ENCODE results near the gene GPR4. TPM values are rescaled to one million over a fixed set of nuclear protein-coding genes. Genes with fewer than 3 reads are reported as not detected.

GPR4 gene
- total RNA-seq, 4 donors from 2014 or later = 0.49 to 2.4 (median 1.6) TPM

DNA sequence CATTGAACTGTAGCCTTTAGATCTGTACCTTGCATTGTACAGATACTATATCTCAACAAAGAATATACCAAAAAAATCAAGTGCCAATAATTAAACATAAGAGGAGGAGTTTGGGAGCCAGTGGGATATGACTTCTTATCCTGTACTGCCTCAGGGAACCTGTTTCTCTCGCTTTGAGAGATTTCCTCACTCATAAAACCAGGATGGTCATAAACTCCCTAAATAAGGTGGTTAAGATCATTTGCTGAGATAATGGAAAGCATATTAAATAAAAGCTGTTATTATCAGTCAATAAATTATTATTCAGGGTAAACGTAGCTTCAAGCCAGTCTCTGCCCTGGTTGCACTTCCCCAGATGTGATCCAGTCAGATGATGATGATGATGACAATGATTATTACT is 34.4 kb downstream of the GPR4 start:
- WGBS = 60% methylated on average over 2 of the region's 2 CpGs
- H3K9me3 ChIP-seq = no peaks in the 10 kb centered on the region
- no peak overlapping the region for H3K4me3 ChIP-seq
- H3K4me1 ChIP-seq = peaks cover 10% of the 10 kb centered on the region
- no peak for TF ChIP-seq POLR2A (IDR thresholded peaks at IDR 0.05)
- H3K27me3 ChIP-seq = no peaks in the 10 kb centered on the region
- no peak for DNase-seq (ENCODE audit: low spot score in 2 of 2)
- H3K27ac ChIP-seq = no peak overlapping the region
- H3K36me3 ChIP-seq = no peaks in the 10 kb centered on the region

DNA sequence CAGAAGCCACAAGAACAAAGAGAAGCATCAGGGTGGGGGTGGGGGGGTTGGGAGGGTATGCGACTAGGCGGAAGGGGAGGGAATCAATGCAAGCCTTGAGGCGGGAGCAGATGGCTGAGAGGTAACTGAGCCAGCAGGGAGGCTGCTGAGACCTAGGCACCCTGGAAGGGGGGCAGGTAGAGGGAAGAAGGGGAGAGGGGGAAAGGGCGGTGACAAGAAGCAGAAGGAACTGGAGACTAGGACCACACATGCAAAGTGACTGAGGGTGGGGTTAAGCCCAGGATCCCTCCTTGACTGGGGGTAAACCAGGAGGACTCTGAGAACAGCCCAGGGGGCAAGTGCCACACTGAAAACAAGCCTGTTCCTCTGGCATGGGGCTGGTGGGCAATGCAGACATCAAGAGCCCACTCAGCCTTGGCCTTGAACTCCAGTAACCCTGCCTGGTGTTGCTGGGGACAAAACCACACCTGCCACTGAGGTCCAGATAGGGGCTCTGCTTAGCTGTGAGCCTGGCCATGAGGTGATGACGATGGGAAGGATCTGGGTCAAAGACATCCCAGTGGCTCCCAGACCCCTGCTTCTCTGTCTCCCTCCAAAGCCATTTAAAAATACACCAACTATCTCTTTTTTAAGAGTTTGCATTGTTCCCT is 37.8 kb downstream of the GPR4 start:
- H3K9me3 ChIP-seq = no peaks in the 10 kb centered on the region
- WGBS = 79% methylated on average over 5 of the region's 5 CpGs
- TF ChIP-seq EP300 (IDR thresholded peaks at IDR 0.05) (no peak), POLR2A (IDR thresholded peaks at IDR 0.05) (no peak), POLR2AphosphoS5 (IDR thresholded peaks at IDR 0.05) (no peak)
- TF ChIP-seq, protein P1, sequence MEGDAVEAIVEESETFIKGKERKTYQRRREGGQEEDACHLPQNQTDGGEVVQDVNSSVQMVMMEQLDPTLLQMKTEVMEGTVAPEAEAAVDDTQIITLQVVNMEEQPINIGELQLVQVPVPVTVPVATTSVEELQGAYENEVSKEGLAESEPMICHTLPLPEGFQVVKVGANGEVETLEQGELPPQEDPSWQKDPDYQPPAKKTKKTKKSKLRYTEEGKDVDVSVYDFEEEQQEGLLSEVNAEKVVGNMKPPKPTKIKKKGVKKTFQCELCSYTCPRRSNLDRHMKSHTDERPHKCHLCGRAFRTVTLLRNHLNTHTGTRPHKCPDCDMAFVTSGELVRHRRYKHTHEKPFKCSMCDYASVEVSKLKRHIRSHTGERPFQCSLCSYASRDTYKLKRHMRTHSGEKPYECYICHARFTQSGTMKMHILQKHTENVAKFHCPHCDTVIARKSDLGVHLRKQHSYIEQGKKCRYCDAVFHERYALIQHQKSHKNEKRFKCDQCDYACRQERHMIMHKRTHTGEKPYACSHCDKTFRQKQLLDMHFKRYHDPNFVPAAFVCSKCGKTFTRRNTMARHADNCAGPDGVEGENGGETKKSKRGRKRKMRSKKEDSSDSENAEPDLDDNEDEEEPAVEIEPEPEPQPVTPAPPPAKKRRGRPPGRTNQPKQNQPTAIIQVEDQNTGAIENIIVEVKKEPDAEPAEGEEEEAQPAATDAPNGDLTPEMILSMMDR (IDR thresholded peaks at IDR 0.05) = no peak
- H3K27ac ChIP-seq = no peak overlapping the region
- no peaks in the 10 kb centered on the region for H3K27me3 ChIP-seq
- H3K36me3 ChIP-seq = no peaks in the 10 kb centered on the region
- DNase-seq (ENCODE audit: low spot score in 2 of 2) = no peak
- no peak overlapping the region for H3K4me3 ChIP-seq
- peaks cover 2% of the 10 kb centered on the region for H3K4me1 ChIP-seq

DNA sequence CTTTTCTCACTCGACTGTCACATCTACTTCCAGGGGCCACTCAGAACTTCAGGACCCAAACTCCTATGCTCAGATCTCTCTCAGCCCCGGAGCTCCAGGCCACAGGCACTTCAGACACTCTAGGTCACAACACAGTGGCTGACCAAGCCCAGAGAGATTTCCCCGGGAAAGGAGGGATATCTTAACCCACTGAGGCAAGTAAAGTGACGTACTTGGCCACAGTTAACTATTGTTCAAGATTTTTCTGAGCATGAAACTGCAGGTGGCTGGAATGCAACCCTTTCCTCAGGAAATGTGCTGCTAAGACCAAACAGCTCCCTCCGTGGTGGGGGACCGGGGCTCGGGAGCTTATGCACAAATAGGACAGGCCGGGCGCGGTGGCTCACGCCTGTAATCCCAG is 41.3 kb downstream of the GPR4 start:
- no peak overlapping the region for H3K4me3 ChIP-seq
- no peaks in the 10 kb centered on the region for H3K36me3 ChIP-seq
- no peak overlapping the region for H3K27ac ChIP-seq
- H3K4me1 ChIP-seq = peaks cover 4% of the 10 kb centered on the region
- TF ChIP-seq EP300 (IDR thresholded peaks at IDR 0.05) (no peak), POLR2A (IDR thresholded peaks at IDR 0.05) (no peak), POLR2AphosphoS5 (IDR thresholded peaks at IDR 0.05) (no peak)
- TF ChIP-seq, protein P1 (IDR thresholded peaks at IDR 0.05) = no peak
- 91% methylated on average over 10 of the region's 11 CpGs for WGBS
- H3K9me3 ChIP-seq = no peaks in the 10 kb centered on the region
- no peak for DNase-seq (ENCODE audit: low spot score in 2 of 2)
- H3K27me3 ChIP-seq = no peaks in the 10 kb centered on the region

DNA sequence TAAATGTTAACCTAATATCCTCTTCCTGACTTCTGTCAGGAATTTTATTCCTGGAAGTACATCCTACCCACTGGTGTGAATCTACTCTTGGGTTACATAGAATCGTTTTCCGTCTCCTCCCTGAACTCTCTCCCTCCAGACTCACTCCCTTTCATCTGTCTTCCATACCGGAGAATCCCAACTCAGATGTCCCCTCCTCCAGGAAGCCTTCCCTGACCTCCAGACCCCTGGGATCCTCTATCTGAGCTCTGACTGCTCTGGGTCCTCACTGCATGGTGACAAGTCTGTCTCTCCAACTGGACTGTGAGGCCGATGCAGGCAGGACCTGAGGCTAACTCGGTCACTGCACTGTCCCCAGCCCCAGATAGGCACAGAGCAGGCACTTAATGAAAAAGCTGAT is 42.0 kb downstream of the GPR4 start:
- H3K9me3 ChIP-seq = no peaks in the 10 kb centered on the region
- TF ChIP-seq POLR2AphosphoS5 (IDR thresholded peaks at IDR 0.05) = no peak
- TF ChIP-seq POLR2A (IDR thresholded peaks at IDR 0.05) = no peak
- TF ChIP-seq EP300 (IDR thresholded peaks at IDR 0.05) = no peak
- TF ChIP-seq, protein P1 (IDR thresholded peaks at IDR 0.05) = no peak
- H3K4me1 ChIP-seq = peaks cover 4% of the 10 kb centered on the region
- DNase-seq (ENCODE audit: low spot score in 2 of 2) = no peak
- H3K27ac ChIP-seq = no peak overlapping the region
- 86% methylated on average over 5 of the region's 5 CpGs for WGBS
- no peak overlapping the region for H3K4me3 ChIP-seq
- no peaks in the 10 kb centered on the region for H3K27me3 ChIP-seq
- H3K36me3 ChIP-seq = no peaks in the 10 kb centered on the region

DNA sequence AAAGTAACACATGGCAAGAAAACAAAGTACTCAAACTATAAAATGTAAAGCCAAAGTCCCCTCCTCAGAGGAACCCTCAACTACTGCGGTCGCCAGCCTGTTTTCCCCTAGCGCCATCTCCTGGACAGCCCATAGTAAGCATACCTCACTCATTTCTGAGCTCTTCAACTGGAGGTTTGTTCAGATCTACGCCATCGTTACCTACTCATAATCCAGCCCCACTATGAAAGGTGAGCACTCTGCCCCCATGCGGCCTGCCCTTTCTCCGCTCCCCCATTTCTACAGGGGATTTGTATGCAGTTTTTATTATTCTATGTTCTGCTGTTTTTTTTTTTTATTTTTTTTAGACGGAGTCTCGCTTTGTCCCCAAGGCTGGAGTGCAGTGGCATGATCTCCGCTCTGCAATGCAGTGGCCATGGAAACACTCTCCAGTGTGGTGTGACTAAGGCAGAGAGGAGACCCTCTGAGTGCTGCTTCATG is 43.6 kb downstream of the GPR4 start:
- peaks cover 3% of the 10 kb centered on the region for H3K36me3 ChIP-seq
- no peak overlapping the region for H3K4me3 ChIP-seq
- no peaks in the 10 kb centered on the region for H3K27me3 ChIP-seq
- H3K4me1 ChIP-seq = peaks cover 10% of the 10 kb centered on the region
- 41% methylated on average over 10 of the region's 10 CpGs for WGBS
- H3K27ac ChIP-seq = no peak overlapping the region
- TF ChIP-seq POLR2AphosphoS5 (IDR thresholded peaks at IDR 0.05) = no peak
- TF ChIP-seq, protein P1 (IDR thresholded peaks at IDR 0.05) = peak; percentile 59 to 67
- no peak for TF ChIP-seq POLR2A (IDR thresholded peaks at IDR 0.05)
- TF ChIP-seq EP300 (IDR thresholded peaks at IDR 0.05) = no peak
- no peaks in the 10 kb centered on the region for H3K9me3 ChIP-seq
- no peak for DNase-seq (ENCODE audit: low spot score in 2 of 2)
